HG03060 (cell line): ENCODE data around the gene C2CD2.
A peak's percentile ranks its signal among the peaks of the same experiment; 100 is the strongest.

ENCODE experiments used
- ATAC-seq: cut with Tn5 transposase; IDR thresholded peaks from one replicate; pipeline ENCODE4 v1.9.1; 2021; ENCODE audit warnings: low read depth, moderate number of reproducible peaks; ENCODE audit not compliant: unreplicated experiment

C2CD2 gene

GRCh38 chr21:41871293-41872030 is 82.4 kb downstream of the C2CD2 start:
- no peak for ATAC-seq

GRCh38 chr21:41869771-41870170 is 84.0 kb downstream of the C2CD2 start:
- ATAC-seq: no peak

- peak; percentile 48 for ATAC-seq
Measured at GRCh38 chr21:41868062-41868710, 85.6 kb downstream of the C2CD2 start.

GRCh38 chr21:41867313-41867712 is 86.5 kb downstream of the C2CD2 start:
- ATAC-seq: no peak

GRCh38 chr21:41866274-41866809 is 87.5 kb downstream of the C2CD2 start:
- no peak for ATAC-seq

GRCh38 chr21:41865002-41865777 is 88.6 kb downstream of the C2CD2 start:
- no peak for ATAC-seq

GRCh38 chr21:41864311-41865001 is 89.4 kb downstream of the C2CD2 start:
- ATAC-seq: no peak

GRCh38 chr21:41863439-41863740 is 90.4 kb downstream of the C2CD2 start:
- ATAC-seq: no peak

- no peak for ATAC-seq
Measured at GRCh38 chr21:41861987-41862386, 91.8 kb downstream of the C2CD2 start.

- ATAC-seq: no peak
Measured at GRCh38 chr21:41861255-41861654, 92.6 kb downstream of the C2CD2 start.

GRCh38 chr21:41859297-41859980 is 94.4 kb downstream of the C2CD2 start:
- ATAC-seq: no peak

GRCh38 chr21:41858466-41859296 is 95.1 kb downstream of the C2CD2 start:
- ATAC-seq: no peak

GRCh38 chr21:41857771-41858300 is 96.0 kb downstream of the C2CD2 start:
- ATAC-seq: no peak

GRCh38 chr21:41856572-41856971 is 97.2 kb downstream of the C2CD2 start:
- no peak for ATAC-seq

- ATAC-seq: no peak
Measured at GRCh38 chr21:41854426-41854995, 99.3 kb downstream of the C2CD2 start.

- no peak for ATAC-seq
Measured at GRCh38 chr21:41852929-41853320, 100.9 kb downstream of the C2CD2 start.

GRCh38 chr21:41852151-41852928 is 101.5 kb downstream of the C2CD2 start:
- ATAC-seq: no peak
